CD4-positive, CD25-positive, alpha-beta regulatory T cell (primary cell): ENCODE measurements around the gene GSG1L. TPM values are rescaled to one million over a fixed set of nuclear protein-coding genes. Genes with fewer than 3 reads are reported as not detected.

Experiments
- ATAC-seq, 2 donors: fragments of 150-1000 bp; cut with Tn5 transposase; one replicate each; pipeline ENCODE4 v1.10.0; 2021; ENCODE audit warnings: low read depth in 2 of 2, moderate number of reproducible peaks in 2 of 2, moderate library complexity in 1 of 2
- DNase-seq, 3 donors: peaks; one replicate each; pipeline versions ENCODE4 v3.0.0 to v3.0.0-alpha.2; 2012 to 2022; ENCODE audit warnings: mixed read lengths in 1 of 3
- H3K27ac ChIP-seq: one replicate; pipeline ENCODE4 v1.7.0; 2013; ENCODE audit warnings: mild to moderate bottlenecking, low read length; ENCODE audit not compliant: insufficient read depth, poor library complexity, severe bottlenecking
- H3K27me3 ChIP-seq: one replicate; pipeline ENCODE4 v1.7.0; 2013; ENCODE audit warnings: low read length; ENCODE audit not compliant: control insufficient read depth, insufficient read depth
- H3K36me3 ChIP-seq: one replicate; pipeline ENCODE4 v1.7.0; 2013; ENCODE audit warnings: mild to moderate bottlenecking, low read length, moderate library complexity; ENCODE audit not compliant: control insufficient read depth, insufficient read depth
- H3K4me1 ChIP-seq: 2 replicates; pipeline ENCODE4 v1.7.0; 2013; ENCODE audit warnings: mild to moderate bottlenecking, low read length; ENCODE audit not compliant: insufficient read depth, control insufficient read depth, poor library complexity, severe bottlenecking
- H3K4me3 ChIP-seq: one replicate; pipeline ENCODE4 v1.7.0; 2013; ENCODE audit warnings: low read depth, mild to moderate bottlenecking, low read length, moderate library complexity
- H3K9me3 ChIP-seq, 2 experiments: 1 replicate in 1 of 2; 2 replicates in 1 of 2; pipeline ENCODE4 v1.7.0; 2013; ENCODE audit warnings: low read length in 2 of 2, mild to moderate bottlenecking in 1 of 2, moderate library complexity in 1 of 2; ENCODE audit not compliant: control insufficient read depth in 2 of 2
- H3K27ac Mint-ChIP-seq, 3 donors: one replicate each; pipeline ENCODE4 v1.8.0; 2020 to 2022; ENCODE audit warnings: mild to moderate bottlenecking in 3 of 3, mixed read lengths in 3 of 3, moderate library complexity in 2 of 3
- H3K27me3 Mint-ChIP-seq: one replicate; pipeline ENCODE4 v1.8.0; 2022; ENCODE audit warnings: mild to moderate bottlenecking, mixed read lengths
- H3K36me3 Mint-ChIP-seq: one replicate; pipeline ENCODE4 v1.8.0; 2020; ENCODE audit warnings: mixed read lengths
- H3K4me1 Mint-ChIP-seq, 4 donors: one replicate each; pipeline ENCODE4 v1.8.0; 2020 to 2022; ENCODE audit warnings: mixed read lengths in 4 of 4, mild to moderate bottlenecking in 1 of 4
- H3K4me3 Mint-ChIP-seq, 4 donors: one replicate each; pipeline ENCODE4 v1.8.0; 2020 to 2022; ENCODE audit warnings: mild to moderate bottlenecking in 4 of 4, mixed read lengths in 4 of 4, moderate library complexity in 3 of 4
- H3K9me3 Mint-ChIP-seq, 7 donors: one replicate each; pipeline ENCODE4 v1.8.0; 2020 to 2022; ENCODE audit warnings: mixed read lengths in 7 of 7, mild to moderate bottlenecking in 3 of 7, moderate library complexity in 2 of 7
- polyA plus RNA-seq, 4 donors: library from polyadenylated mRNA; unstranded; fragments of 300-500 nt; fragmentation: Illumina TruSeq; gene quantifications; one replicate each; pipeline ENCODE4 v1.2.3, GENCODE V29; 2021
- total RNA-seq: library from RNA; stranded (reverse); gene quantifications from one replicate; pipeline ENCODE4 v1.2.3, GENCODE V29; 2022

Gene GSG1L
- total and polyA plus RNA-seq, 5 donors from 2014 or later = 0.15 TPM; not detected in 4

DNA sequence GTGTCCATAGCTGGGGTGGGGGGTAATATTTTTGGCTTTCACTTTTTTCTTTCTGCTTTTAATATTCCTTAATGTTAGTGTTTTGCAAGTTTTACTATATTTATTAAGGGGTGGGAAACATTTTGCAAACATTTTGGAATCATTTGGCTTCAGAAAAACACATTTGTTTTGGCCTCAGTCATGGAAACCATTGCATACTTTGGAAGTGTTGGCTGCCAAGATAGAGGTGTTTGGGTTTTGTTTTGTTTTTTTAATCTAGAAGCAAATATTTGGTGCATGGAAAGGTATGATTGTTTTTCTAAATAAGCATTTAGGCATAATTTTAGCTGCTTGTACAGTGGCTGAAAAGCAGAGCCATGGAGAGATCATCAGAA is 270.3 kb downstream of the GSG1L start:
- ATAC-seq (no peak), DNase-seq (no peak)
- peaks cover 0 to 7% (median 0%) of the 10 kb centered on the region in 7 donors for H3K9me3 Mint-ChIP-seq
- Histone ChIP-seq H3K27me3 (no peaks in the 10 kb centered on the region), H3K4me1 (no peaks in the 10 kb centered on the region), H3K4me3 (no peak overlapping the region), H3K36me3 (no peaks in the 10 kb centered on the region), H3K9me3 (no peaks in the 10 kb centered on the region), H3K27ac (no peak overlapping the region)
- no peaks in the 10 kb centered on the region for H3K4me1 Mint-ChIP-seq
- H3K27ac Mint-ChIP-seq = no peak overlapping the region
- H3K36me3 Mint-ChIP-seq = no peaks in the 10 kb centered on the region
- no peak overlapping the region for H3K4me3 Mint-ChIP-seq
- H3K27me3 Mint-ChIP-seq = peaks cover 4% of the 10 kb centered on the region

DNA sequence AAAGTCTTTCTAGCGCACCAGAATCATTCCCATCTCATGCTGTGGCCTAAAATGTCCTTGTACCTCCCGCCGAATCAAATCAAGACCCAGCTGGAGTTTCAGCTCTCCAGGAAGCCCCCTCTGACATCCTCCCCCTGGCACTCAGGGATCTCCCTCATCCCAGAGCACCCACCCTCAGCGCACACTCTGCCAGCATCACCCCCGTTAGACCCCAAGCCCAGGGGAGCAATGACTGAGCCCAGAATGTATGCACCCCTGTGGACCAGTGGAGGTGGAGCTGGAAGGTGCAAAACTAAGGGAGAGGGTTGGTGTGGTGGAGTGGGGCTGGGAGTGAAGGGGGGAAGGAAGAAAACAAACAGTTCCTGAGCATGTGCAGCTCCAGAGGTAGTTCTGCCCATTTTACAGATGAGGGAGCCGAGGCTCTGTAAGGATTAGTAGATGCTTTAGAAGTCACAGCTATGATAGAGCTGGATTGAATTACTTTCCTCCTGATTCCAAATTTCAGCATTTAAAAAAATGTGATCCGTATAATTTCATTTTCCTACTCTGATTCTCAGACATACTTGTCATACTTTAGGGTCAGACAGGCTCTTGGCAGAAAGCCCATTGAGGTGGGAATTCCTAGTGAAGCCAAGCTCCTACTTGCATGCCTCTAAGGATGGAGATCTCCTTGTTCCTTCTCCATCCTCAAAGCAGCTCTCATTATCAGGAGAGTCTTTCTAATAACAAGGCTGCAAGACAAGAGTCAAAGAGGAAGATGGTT is 270.8 kb downstream of the GSG1L start:
- no peaks in the 10 kb centered on the region for H3K4me1 ChIP-seq
- H3K4me3 ChIP-seq = no peak overlapping the region
- no peaks in the 10 kb centered on the region for H3K27me3 ChIP-seq
- H3K36me3 ChIP-seq = no peaks in the 10 kb centered on the region
- no peak overlapping the region for H3K27ac ChIP-seq
- Mint-ChIP-seq H3K27ac (no peak overlapping the region), H3K4me3 (no peak overlapping the region), H3K9me3 (peaks cover 0 to 7% (median 0%) of the 10 kb centered on the region in 7 donors), H3K27me3 (no peaks in the 10 kb centered on the region), H3K4me1 (no peaks in the 10 kb centered on the region), H3K36me3 (no peaks in the 10 kb centered on the region)
- no peak for ATAC-seq
- DNase-seq = no peak
- H3K9me3 ChIP-seq = no peaks in the 10 kb centered on the region

DNA sequence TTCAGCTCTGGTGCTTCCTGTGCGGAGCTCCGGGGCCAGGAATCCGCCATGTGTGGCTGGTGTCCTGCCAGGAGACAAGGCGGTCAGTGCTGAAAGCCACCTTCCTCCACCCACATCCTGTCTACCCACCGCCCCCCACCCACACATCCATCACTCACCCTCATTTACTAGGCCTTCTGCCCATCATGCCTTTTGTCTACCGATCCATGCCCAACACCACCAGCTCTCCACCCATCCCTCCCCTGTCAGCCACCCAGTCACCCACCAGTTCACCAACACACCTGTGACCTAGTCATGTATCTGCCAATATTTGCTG is 272.2 kb downstream of the GSG1L start:
- ATAC-seq (no peak), DNase-seq (no peak)
- Mint-ChIP-seq H3K4me3 (no peak overlapping the region), H3K9me3 (peaks cover 0 to 7% (median 0%) of the 10 kb centered on the region in 7 donors), H3K4me1 (no peaks in the 10 kb centered on the region), H3K27ac (no peak overlapping the region), H3K27me3 (no peaks in the 10 kb centered on the region), H3K36me3 (no peaks in the 10 kb centered on the region)
- H3K27ac ChIP-seq = no peak overlapping the region
- H3K4me1 ChIP-seq = no peaks in the 10 kb centered on the region
- H3K9me3 ChIP-seq = no peaks in the 10 kb centered on the region
- no peak overlapping the region for H3K4me3 ChIP-seq
- no peaks in the 10 kb centered on the region for H3K27me3 ChIP-seq
- no peaks in the 10 kb centered on the region for H3K36me3 ChIP-seq

DNA sequence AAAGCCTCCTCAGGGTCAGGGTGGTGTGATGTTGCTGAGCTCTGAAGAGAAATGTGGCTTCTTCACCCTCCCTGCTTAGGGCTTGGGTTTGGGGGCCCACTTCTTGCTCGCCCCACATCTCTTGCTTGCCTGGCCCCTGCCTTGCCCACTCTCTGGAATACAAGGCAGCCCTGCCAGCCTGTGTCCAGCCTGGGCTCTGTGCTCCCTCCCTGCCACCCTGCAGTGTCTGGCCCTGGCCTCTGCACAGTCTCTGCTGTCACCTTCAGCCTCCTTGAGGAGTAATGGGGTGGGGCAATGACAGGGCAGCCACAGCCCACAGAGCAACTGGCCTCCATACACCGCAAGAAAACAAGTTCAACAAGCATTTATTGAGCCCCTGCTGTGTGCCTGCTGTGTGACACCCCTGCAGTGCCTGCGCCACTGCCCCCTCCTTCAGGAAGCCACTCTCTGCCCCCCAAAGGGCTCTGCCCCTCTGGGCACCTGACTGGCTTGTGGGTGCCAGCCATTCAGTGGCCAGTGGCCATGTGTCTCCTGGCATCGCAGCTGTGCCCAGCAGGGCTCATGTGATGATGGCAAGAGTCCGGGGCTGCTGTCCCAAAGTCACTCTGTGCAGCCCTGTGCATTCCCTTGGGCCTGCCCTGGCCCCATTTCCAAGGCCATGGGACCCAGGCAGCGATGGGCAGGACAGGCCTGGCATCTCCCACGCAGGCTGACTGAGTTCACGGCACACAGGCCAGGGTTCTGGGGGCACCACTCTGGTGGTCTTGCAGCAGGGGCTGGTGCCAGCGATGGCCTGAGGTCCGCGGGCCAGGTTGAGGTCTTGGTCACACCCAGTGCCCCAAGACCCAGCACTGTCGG is 272.7 kb downstream of the GSG1L start:
- Histone ChIP-seq H3K4me3 (no peak overlapping the region), H3K9me3 (no peaks in the 10 kb centered on the region), H3K4me1 (no peaks in the 10 kb centered on the region), H3K27ac (no peak overlapping the region), H3K36me3 (no peaks in the 10 kb centered on the region), H3K27me3 (no peaks in the 10 kb centered on the region)
- H3K27ac Mint-ChIP-seq = no peak overlapping the region
- no peaks in the 10 kb centered on the region for H3K36me3 Mint-ChIP-seq
- ATAC-seq (no peak), DNase-seq (no peak)
- no peaks in the 10 kb centered on the region for H3K4me1 Mint-ChIP-seq
- H3K9me3 Mint-ChIP-seq = peaks cover 0 to 7% (median 0%) of the 10 kb centered on the region in 7 donors
- H3K4me3 Mint-ChIP-seq = no peak overlapping the region
- H3K27me3 Mint-ChIP-seq = no peaks in the 10 kb centered on the region

DNA sequence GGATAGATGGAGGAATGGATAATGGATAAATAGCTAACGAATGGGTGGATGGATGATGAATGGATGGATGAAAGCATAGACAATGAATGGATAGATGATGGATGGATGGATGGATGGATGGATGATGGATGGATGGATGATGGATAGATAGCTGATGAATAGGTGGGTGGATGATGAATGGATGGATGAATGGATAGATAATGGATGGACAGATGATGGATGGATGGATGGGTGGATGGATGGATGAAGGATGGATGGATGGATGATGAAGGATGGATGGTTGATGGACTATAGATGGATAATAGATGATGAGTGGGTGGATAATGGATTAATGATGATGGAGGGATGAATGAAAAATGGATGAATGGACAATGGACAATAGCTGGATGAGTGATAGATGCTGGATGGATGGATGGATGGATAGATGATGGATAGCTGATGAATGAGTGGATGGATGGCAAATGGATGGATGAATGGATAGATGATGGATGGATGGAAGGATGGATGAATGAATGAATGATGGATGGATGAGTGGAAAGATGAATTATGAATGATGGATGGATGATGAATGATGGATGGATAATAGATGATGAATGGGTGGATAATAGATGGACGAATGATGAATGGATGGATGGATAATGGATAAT is 273.8 kb downstream of the GSG1L start:
- no peaks in the 10 kb centered on the region for H3K27me3 Mint-ChIP-seq
- H3K36me3 Mint-ChIP-seq = no peaks in the 10 kb centered on the region
- ATAC-seq (no peak), DNase-seq (no peak)
- Histone ChIP-seq H3K4me3 (no peak overlapping the region), H3K36me3 (no peaks in the 10 kb centered on the region), H3K9me3 (no peaks in the 10 kb centered on the region), H3K27me3 (no peaks in the 10 kb centered on the region), H3K4me1 (no peaks in the 10 kb centered on the region), H3K27ac (no peak overlapping the region)
- no peaks in the 10 kb centered on the region for H3K4me1 Mint-ChIP-seq
- H3K27ac Mint-ChIP-seq = no peak overlapping the region
- H3K4me3 Mint-ChIP-seq = no peak overlapping the region
- H3K9me3 Mint-ChIP-seq = peaks cover 0 to 7% (median 0%) of the 10 kb centered on the region in 7 donors

DNA sequence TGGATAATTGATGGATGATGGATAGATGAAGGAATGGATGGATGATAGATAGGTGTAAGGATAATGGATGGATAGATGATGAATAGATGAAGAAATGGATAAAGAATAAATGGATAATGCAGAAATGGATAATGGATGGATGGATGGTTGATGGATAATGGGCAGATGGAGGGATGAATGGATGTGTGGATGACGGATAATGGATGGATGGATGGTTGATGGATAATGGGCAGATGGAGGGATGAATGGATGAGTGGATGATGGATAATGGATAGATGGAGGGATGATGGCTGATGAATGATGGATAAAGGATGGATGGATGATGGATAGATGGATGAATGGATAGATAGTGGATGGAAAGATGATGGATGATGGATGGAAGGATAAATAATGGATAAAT is 274.4 kb downstream of the GSG1L start:
- Histone ChIP-seq H3K36me3 (no peaks in the 10 kb centered on the region), H3K27me3 (no peaks in the 10 kb centered on the region), H3K4me1 (no peaks in the 10 kb centered on the region), H3K9me3 (no peaks in the 10 kb centered on the region), H3K27ac (no peak overlapping the region), H3K4me3 (no peak overlapping the region)
- no peak for ATAC-seq
- Mint-ChIP-seq H3K36me3 (no peaks in the 10 kb centered on the region), H3K27me3 (no peaks in the 10 kb centered on the region), H3K27ac (no peak overlapping the region), H3K4me3 (no peak overlapping the region), H3K9me3 (peaks cover 0 to 7% (median 0%) of the 10 kb centered on the region in 7 donors), H3K4me1 (no peaks in the 10 kb centered on the region)
- no peak for DNase-seq

DNA sequence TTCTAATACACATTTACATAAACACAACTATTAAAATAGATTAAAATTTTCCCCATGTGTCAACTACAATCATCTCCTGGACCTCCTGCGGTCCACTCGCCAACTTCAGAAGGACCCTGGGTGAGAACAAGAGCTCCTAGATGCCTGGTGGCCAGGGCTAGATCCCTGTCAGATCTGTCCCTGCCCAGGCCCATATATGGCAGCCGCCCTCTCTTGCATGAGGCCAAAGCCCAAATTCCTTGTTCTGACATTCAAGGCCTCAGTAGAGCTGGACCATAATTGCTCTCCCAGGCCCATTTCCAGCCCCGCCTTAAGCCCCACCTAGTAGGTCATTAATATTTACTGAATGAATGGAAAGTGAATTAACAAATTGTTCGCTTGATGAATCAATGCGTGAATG is 275.8 kb downstream of the GSG1L start:
- H3K9me3 Mint-ChIP-seq = peaks cover 0 to 1% (median 0%) of the 10 kb centered on the region in 7 donors
- no peaks in the 10 kb centered on the region for H3K4me1 Mint-ChIP-seq
- H3K4me3 Mint-ChIP-seq = no peak overlapping the region
- H3K4me1 ChIP-seq = no peaks in the 10 kb centered on the region
- H3K27ac ChIP-seq = no peak overlapping the region
- no peaks in the 10 kb centered on the region for H3K9me3 ChIP-seq
- H3K4me3 ChIP-seq = no peak overlapping the region
- no peak for DNase-seq
- H3K36me3 ChIP-seq = no peaks in the 10 kb centered on the region
- H3K27ac Mint-ChIP-seq = no peak overlapping the region
- ATAC-seq = no peak
- H3K36me3 Mint-ChIP-seq = no peaks in the 10 kb centered on the region
- no peaks in the 10 kb centered on the region for H3K27me3 ChIP-seq
- H3K27me3 Mint-ChIP-seq = no peaks in the 10 kb centered on the region
